GM19025 (cell line): ENCODE results near the gene HIPK3.
A peak's percentile ranks its signal among the peaks of the same experiment; 100 is the strongest.
"Not testable (repeated sequence)": the region's sequence is repeated elsewhere in the genome, so short reads cannot be mapped to it uniquely, and the experiment has no call there.

Experiments used
- ATAC-seq: cut with Tn5 transposase; IDR thresholded peaks from one replicate; pipeline ENCODE4 v1.9.1; 2021; ENCODE audit warnings: mild to moderate bottlenecking, low read depth, moderate library complexity; ENCODE audit not compliant: unreplicated experiment

The HIPK3 gene

DNA sequence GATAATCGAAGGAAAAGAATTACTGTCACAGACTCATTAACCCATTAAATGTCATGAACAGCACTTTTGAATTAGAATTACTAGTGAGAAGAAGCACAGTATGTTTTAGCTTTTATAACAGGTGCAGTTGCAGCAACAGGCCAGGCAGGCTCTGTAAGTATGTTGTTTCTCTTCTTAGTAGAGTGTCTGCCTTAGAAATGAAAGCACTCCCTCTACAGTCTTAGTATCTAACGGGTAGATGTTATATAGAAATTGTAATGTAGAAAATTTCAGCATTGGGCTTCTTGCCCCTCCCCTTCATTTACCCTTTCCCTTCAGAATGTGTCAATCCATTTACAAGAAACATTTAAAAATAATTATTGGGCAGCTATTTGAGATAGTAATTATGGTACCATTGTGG, 87.4 kb downstream of the HIPK3 start:
- no peak for ATAC-seq

GRCh38 chr11:33347490-33348125, 90.4 kb downstream of the HIPK3 start:
- ATAC-seq, result no peak

GRCh38 chr11:33350287-33350686, 93.1 kb downstream of the HIPK3 start:
- ATAC-seq, result no peak

DNA sequence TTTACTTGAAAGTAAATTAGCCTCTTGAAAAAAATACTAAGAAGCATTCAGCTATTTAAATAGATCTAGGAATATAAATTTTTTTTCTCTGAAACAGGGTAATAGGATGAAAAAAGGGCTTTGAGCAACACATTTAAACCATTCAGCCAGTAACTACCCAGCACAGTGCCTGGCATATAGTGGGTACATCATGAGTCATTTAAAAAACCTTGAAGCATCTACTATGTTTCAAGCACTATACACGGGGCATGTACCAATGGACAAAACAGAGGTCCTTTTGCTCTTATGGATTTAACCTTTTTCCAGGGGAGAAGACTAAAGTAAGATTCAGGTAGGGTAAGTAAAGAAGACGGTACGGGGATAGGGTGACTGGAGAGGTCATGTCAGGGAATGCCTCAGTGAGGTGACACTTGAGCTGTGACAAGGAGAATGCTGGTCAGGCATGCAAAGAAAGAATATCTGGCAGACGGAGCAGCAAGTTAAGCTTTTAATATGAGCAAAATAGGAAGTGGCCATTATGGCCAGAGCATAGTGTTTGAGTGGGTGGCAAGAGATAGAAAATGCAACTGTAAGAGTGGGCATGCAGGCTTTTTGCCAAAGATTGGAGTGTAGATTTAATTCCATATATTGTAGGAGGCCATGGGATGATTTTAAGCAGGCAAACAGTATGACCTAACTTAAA, 101.1 kb downstream of the HIPK3 start:
- no peak for ATAC-seq

- ATAC-seq, result no peak
Measured at GRCh38 chr11:33360642-33361041, 103.5 kb downstream of the HIPK3 start.

DNA sequence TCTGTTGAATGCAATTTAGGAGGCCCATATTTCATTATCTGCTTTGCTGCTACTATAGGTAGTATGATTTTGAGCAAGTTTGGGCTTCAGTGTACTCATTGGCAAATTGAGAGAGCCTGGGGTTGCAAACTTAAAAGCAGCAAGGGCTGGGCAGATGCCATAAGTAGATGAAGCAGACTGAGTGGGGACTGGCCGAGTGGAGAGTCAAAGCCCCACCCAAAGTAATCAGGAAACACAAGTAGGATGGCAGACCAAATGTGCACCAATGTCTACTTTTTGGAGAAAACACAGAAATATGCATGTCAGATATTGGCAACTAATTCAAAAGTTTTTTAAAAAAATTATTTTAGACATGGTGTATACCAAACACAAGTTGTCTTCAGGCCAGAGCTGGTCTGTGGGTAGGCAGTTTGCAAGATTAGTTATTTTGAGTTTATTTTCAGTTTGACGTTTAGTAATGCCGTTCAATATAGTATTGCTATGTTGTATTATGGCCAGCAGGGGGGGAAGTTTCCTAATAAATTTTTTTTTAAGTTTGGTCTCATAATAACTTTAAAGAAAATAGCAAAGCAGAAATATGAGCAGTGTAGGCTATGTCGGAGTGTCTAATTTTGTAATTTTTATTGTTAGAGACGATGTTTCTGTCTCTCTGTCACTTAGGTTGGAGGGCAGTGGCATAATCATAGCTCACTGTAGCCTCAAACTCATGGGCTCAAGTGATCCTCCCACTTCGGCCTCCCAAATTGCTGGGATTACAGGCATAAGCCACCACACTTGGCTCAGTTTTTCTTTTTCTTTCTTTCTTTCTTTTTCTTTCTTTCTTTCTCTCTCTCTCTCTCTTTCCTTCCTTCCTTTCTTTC, 105.1 kb downstream of the HIPK3 start:
- ATAC-seq, result no peak

GRCh38 chr11:33366918-33367317, 109.7 kb downstream of the HIPK3 start:
- ATAC-seq, result no peak

- ATAC-seq, result not testable (repeated sequence)
Measured at GRCh38 chr11:33368475-33368874, 111.3 kb downstream of the HIPK3 start.

DNA sequence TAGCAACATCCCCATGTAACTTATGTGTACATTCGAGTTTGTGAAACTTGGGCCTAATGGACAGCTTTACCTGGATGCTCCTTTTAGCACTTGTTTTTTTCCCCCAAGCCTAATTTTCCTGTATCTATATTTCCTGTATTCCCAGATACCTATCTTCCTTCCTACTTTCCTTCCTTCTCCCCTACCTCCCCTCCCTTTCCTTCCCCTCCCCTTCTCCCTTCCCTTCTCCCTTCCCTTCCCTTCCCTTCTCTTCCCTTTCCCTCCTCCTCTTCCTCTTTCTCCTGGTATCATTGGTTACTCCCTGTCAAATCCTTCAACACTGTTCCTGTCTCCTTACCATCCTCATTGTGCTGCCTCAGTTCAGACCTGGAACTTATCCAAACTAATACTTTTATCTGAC, 111.8 kb downstream of the HIPK3 start:
- no peak for ATAC-seq

DNA sequence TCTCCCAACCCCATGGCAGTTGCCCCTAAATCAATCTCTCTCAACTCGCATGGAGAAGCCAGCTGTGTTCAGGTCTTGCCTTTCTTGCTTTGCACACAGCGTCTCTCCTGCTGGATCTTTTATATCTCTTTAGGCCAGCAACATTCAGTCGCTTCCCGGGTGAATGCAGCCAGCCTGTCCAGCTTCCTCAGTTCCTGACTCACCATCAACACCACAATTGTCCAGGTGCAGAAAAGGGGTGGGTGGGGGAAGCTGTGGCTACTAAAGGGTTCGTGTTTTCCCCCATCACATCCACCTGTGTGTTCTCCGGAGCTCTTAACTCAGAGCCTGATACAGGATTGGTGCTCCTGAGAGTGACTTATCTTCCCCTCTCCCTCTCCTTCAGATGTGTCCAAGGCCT, 116.5 kb downstream of the HIPK3 start:
- ATAC-seq, result no peak

GRCh38 chr11:33375236-33375635, 118.1 kb downstream of the HIPK3 start:
- no peak for ATAC-seq

GRCh38 chr11:33375688-33376311, 118.6 kb downstream of the HIPK3 start, which contains the start of gene KIAA1549L:
Gene KIAA1549L (plus strand): TSS chr11:33376108.
- no peak for ATAC-seq

- no peak for ATAC-seq
Measured at GRCh38 chr11:33376331-33377310, 119.4 kb downstream of the HIPK3 start.

DNA sequence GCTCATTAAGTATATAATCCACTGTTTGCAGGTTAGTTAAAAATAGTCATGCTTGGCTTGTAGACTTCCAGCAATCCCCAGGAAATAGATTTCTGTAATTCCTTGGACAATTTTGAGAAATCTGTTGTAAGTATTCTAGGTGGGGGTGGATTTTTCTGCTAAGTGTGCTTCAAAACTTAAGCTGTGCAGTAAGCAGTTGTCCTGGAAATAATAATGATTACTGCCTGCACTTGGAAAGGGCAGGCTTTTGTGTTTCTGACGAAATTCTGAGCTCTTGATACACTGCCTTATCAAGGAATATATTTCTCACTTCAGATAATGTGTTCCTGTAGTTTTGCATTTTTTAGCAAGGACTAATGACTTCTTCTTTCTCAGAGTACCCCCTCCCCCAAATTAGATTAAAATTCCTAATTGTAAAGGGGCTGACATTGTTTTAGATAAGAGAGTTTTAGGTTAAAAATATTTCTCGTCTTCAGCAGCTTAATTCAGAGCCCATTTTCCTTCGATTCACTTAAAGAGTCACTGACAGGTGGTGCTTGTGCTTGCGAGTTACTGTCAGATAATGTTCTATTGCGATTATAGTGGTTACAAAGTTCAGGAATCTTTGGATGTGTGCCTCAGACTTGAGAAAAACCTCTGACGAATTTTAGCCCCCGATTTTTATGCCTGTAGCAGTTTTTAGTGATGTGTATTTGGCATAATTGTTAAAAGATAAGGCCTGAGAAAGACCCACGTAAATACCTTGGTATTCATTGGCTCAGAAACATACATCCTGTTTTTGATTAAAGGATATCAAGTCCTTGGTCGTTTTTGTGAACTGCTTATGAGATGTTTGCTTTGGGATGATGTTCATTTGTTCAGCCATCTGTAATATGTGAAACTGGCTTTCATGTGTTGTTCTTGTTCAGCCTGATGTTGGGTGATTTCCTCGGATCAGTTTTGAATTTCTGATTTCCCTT, 120.5 kb downstream of the HIPK3 start:
- no peak for ATAC-seq

- peak; percentile 60 for ATAC-seq
Measured at GRCh38 chr11:33379947-33380346, 122.8 kb downstream of the HIPK3 start.

DNA sequence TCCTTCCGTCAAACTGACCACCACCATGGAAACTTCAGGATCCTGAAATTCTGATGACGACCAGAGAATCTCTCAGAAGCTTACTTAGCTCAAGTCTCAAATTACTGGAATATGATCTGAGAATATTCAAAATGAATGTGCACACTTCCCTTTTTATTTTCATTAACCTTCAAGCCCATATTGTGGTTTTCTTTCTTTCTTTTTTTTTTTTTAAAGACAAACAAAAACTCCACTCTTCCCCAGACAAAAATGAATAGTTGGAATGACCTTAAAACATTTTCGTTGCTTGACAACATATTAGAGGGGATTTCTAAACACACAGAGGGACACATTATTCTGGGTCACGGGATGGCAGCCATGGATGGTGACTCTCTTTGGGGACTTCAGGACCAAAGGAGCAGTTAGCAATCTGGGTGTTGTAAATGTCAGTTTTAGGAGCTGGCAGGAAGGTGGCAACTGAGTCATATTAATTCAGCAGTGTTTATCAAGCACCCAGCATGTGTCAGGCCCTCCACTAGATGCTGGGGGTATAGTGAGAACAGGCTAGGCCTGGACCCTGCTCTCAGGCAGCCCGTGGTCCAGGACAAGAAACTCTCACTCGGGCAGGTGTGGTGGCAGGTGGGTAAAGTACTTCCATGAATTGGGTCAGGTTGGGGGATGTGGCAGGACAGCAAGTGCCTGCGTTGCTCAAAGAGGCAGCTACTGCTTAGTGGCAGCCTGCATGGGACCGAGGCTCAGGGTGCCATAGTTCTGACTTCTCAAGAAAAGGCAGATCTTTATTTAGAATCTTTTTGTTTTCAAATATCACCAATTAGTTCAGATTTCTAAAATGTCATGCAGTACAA, 126.1 kb downstream of the HIPK3 start:
- ATAC-seq, result no peak

DNA sequence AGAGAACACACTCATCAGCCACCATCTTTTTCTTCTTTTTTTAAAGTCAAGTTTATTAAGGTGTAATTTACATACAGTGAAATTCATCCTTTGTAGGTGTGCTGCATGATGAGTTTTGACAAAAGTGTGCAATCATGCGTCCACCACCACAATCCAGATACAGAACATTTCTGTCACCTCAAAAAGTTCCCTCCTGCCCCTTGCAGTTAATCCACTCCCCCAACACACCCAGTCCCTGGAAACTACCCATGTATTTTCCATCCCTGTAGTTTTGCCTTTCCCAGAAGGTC, 126.7 kb downstream of the HIPK3 start:
- ATAC-seq, result no peak

GRCh38 chr11:33384220-33384619, 127.0 kb downstream of the HIPK3 start:
- no peak for ATAC-seq
